Activated naive CD8-positive, alpha-beta T cell treated with anti-CD3 and anti-CD28 coated beads, Interleukin-2, amount 10 ng/mL, durations not matched to agents 7 days and 5 days (primary cell): Measurements from ENCODE around the gene CD81. TPM values are rescaled to one million over a fixed set of nuclear protein-coding genes. Genes with fewer than 3 reads are reported as not detected.
"Not testable (repeated sequence)": the region's sequence is repeated elsewhere in the genome, so short reads cannot be mapped to it uniquely, and the experiment has no call there.

ENCODE experiments used
- ATAC-seq: fragments of 150-1000 bp; cut with Tn5 transposase; one replicate; pipeline ENCODE4 v1.10.0; 2021; ENCODE audit warnings: low read depth, moderate library complexity
- POLR2A ChIA-PET: fragments of 350-600 bp; sonication (Branson Sonifier 250); formaldehyde crosslinking; loops from one replicate; lab custom pipeline; 2021; ENCODE audit warnings: antibody characterized with exemption; lab: Charles Lee
- DNase-seq: peaks from one replicate; pipeline ENCODE4 v3.0.0; 2021
- H3K27ac Mint-ChIP-seq: one replicate; pipeline ENCODE4 v1.8.0; 2022; ENCODE audit warnings: mild to moderate bottlenecking, mixed read lengths
- H3K27me3 Mint-ChIP-seq: one replicate; pipeline ENCODE4 v1.8.0; 2022; ENCODE audit warnings: mild to moderate bottlenecking, moderate library complexity, mixed read lengths
- H3K36me3 Mint-ChIP-seq: one replicate; pipeline ENCODE4 v1.8.0; 2021; ENCODE audit warnings: mild to moderate bottlenecking, mixed read lengths
- H3K4me1 Mint-ChIP-seq: one replicate; pipeline ENCODE4 v1.8.0; 2021; ENCODE audit warnings: mixed read lengths
- H3K4me3 Mint-ChIP-seq: one replicate; pipeline ENCODE4 v1.8.0; 2022; ENCODE audit warnings: mild to moderate bottlenecking, moderate library complexity, mixed read lengths
- H3K9me3 Mint-ChIP-seq: one replicate; pipeline ENCODE4 v1.8.0; 2021; ENCODE audit warnings: mixed read lengths
- total RNA-seq, 2 experiments: library from RNA; stranded (reverse); gene quantifications; one replicate each; pipeline ENCODE4 v1.2.3, GENCODE V29; 2021

CD81 gene, protein sequence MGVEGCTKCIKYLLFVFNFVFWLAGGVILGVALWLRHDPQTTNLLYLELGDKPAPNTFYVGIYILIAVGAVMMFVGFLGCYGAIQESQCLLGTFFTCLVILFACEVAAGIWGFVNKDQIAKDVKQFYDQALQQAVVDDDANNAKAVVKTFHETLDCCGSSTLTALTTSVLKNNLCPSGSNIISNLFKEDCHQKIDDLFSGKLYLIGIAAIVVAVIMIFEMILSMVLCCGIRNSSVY
- 100 to 1,000 TPM; 149 to 154 TPM for total RNA-seq

DNA sequence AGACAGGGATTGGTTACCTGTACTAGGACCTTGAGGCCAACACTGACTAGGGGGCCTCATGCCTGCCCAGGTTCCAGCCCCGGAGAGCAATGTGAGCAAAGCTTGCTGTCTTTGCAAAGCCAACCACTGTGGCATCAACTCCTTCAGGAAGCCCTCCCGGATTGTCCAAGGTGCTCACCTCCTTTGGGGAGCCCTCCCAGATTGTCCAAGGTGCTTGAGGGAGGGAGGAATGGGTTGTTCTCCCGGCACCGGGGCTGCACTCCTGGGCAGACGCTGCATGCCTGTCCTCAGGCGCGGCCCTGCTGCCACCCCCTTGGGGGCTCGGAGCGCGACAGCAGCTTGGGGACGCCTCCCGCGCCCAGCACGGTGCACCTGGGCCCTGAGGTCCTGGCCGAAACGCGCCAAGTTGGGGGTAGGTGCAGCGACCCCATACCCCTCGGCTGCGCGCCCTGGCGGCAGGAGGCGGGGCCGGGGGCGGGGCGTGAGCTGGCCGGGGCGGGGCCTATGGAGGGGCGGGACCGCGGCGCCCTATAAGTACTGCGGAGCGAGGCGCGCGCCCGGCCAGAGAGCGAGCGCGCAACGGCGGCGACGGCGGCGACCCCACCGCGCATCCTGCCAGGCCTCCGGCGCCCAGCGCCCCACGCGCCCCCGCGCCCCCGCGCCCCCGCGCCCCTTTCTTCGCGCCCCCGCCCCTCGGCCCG is at the start of gene CD81:
Gene CD81, plus strand, starts transcription at position 560 of the 701 bp plus-strand sequence. CDS start 240 bp downstream, outside the sequence.
- H3K27me3 Mint-ChIP-seq, result peaks cover 4% of the 10 kb centered on the region
- H3K9me3 Mint-ChIP-seq, result no peaks in the 10 kb centered on the region
- H3K36me3 Mint-ChIP-seq, result peaks cover 5% of the 10 kb centered on the region
- DNase-seq (peak; percentile 81), ATAC-seq (peak; percentile 72)
- H3K27ac Mint-ChIP-seq, result peak within 1 kb of the TSS; percentile 75
- H3K4me3 Mint-ChIP-seq, result peak within 1 kb of the TSS; percentile 84
- H3K4me1 Mint-ChIP-seq, result peaks cover 7% of the 10 kb centered on the region
- POLR2A ChIA-PET, result interaction anchor here (0.5 to 3.0 kb wide), 9 partner anchors 10 to 110 kb away, joined by 3 to 48 read pairs (median 4); partner anchors contain the start of genes C11orf21, TSPAN32 and TSSC4

DNA sequence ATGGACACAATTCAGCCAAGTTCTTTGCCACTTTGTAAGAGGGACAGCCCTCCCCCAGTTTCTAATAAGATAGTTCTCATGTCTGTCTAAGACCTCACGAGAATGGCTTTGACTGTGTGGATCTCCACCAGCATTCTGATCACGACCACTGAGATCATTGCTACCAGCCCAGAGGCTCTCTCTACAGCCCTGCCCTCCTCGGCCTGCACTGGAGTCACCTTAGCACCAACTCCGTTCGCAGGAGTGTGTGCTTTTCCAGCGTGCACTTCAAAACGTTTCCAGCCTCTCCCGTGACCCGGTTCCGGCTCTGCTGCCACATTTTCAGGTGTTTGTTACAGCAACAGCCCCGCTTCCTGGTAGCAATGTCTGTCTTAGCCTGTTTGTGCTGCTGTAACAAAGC is 49.1 kb upstream of the CD81 start:
- H3K4me1 Mint-ChIP-seq, result no peaks in the 10 kb centered on the region
- peaks cover 7% of the 10 kb centered on the region for H3K9me3 Mint-ChIP-seq
- peaks cover 13% of the 10 kb centered on the region for H3K27me3 Mint-ChIP-seq
- no peak for DNase-seq
- POLR2A ChIA-PET, result no interaction called here
- H3K27ac Mint-ChIP-seq, result no peak overlapping the region
- H3K4me3 Mint-ChIP-seq, result no peak overlapping the region
- ATAC-seq, result no peak
- H3K36me3 Mint-ChIP-seq, result peaks cover 6% of the 10 kb centered on the region

GRCh38 chr11:2328656-2329354 is 48.3 kb upstream of the CD81 start:
- ATAC-seq (no peak), DNase-seq (no peak)
- Mint-ChIP-seq H3K9me3 (peaks cover 7% of the 10 kb centered on the region), H3K36me3 (peaks cover 6% of the 10 kb centered on the region), H3K4me1 (no peaks in the 10 kb centered on the region), H3K4me3 (no peak overlapping the region), H3K27me3 (peaks cover 13% of the 10 kb centered on the region), H3K27ac (no peak overlapping the region)
- POLR2A ChIA-PET, result no interaction called here

DNA sequence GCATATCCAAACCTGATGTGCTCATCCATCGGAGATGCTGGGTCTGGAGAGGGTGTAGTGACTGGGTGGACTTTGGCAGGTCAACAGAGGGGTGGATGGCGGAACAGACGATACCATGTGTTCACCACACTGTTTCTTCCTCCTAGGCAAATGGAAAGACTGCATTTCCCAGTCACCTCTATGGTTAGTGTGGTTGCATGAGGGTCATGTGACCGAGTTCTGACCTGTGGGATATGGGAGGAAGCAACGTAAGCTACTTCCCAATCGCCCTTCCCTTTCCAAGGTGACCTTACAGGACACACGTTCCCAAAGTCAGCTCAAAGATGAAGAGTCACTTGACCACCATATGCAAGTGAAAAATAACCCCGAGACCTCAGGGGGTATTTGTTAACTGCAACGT is 47.6 kb upstream of the CD81 start:
- no peak overlapping the region for H3K4me3 Mint-ChIP-seq
- peaks cover 7% of the 10 kb centered on the region for H3K9me3 Mint-ChIP-seq
- DNase-seq (no peak), ATAC-seq (no peak)
- peaks cover 6% of the 10 kb centered on the region for H3K36me3 Mint-ChIP-seq
- H3K27me3 Mint-ChIP-seq, result peaks cover 13% of the 10 kb centered on the region
- H3K4me1 Mint-ChIP-seq, result no peaks in the 10 kb centered on the region
- POLR2A ChIA-PET, result no interaction called here
- H3K27ac Mint-ChIP-seq, result no peak overlapping the region

GRCh38 chr11:2330696-2331095 is 46.4 kb upstream of the CD81 start:
- DNase-seq, result no peak
- Mint-ChIP-seq H3K9me3 (peaks cover 7% of the 10 kb centered on the region), H3K4me3 (no peak overlapping the region), H3K36me3 (peaks cover 6% of the 10 kb centered on the region), H3K27ac (no peak overlapping the region), H3K27me3 (peaks cover 13% of the 10 kb centered on the region), H3K4me1 (no peaks in the 10 kb centered on the region)
- no peak for ATAC-seq
- POLR2A ChIA-PET, result no interaction called here

- peaks cover 6% of the 10 kb centered on the region for H3K36me3 Mint-ChIP-seq
- DNase-seq (no peak), ATAC-seq (no peak)
- peaks cover 7% of the 10 kb centered on the region for H3K9me3 Mint-ChIP-seq
- POLR2A ChIA-PET, result no interaction called here
- H3K4me3 Mint-ChIP-seq, result no peak overlapping the region
- no peaks in the 10 kb centered on the region for H3K4me1 Mint-ChIP-seq
- no peak overlapping the region for H3K27ac Mint-ChIP-seq
- H3K27me3 Mint-ChIP-seq, result peaks cover 17% of the 10 kb centered on the region
Observed at GRCh38 chr11:2331404-2331803, 45.7 kb upstream of the CD81 start.

DNA sequence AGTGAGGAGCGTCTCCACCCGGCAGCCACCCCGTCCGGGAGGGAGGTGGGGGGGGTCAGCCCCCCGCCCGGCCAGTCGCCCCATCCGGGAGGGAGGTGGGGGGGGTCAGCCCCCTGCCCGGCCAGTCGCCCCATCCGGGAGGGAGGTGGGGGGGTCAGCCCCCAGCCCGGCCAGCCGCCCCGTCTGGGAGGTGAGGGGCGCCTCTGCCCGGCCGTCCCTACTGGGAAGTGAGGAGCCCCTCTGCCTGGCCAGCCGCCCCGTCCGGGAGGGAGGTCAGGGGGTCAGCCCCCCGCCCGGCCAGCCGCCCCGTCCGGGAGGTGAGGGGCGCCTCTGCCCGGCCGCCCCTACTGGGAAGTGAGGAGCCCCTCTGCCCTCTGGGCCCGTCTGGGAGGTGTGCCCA is 44.5 kb upstream of the CD81 start:
- ATAC-seq, POLR2A ChIA-PET, H3K9me3 Mint-ChIP-seq, H3K36me3 Mint-ChIP-seq, H3K27ac Mint-ChIP-seq, H3K4me3 Mint-ChIP-seq, H3K4me1 Mint-ChIP-seq, DNase-seq: not testable (repeated sequence)
- peaks cover 23% of the 10 kb centered on the region for H3K27me3 Mint-ChIP-seq

DNA sequence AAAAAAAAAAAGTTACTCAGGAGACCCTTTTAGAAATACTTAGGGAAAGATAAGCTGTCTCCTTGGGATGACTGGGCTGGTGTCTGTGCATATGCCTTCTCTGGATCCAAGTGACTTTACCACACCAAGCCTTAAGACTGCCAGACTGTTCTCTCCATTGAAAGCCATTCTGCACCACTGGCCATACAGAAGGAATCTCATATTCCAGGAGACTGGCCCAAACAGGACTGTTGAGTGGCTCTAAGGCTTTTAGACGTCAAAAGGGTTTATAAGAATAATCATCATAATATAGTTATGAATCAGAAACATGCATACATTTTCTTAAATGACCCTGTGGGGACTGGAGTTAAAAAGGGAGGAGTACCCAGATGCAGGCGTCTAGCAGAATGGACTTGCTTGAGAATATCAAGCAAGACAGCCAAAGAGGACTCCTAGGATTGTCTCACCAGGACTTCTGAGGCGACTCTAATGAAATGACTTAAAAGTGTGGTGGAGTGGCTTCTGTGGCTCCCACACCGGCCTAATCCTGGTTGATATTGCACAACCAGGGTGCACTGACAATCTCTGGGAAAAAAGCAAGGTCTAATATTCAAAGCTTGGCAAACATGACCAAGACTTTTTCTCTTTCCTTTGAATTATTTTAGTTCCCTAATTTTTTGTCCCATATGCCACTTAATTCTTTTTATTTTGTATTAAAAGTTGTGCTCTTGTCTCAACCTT is 43.5 kb upstream of the CD81 start:
- H3K4me3 Mint-ChIP-seq, H3K4me1 Mint-ChIP-seq, H3K36me3 Mint-ChIP-seq, POLR2A ChIA-PET, H3K9me3 Mint-ChIP-seq, DNase-seq, H3K27ac Mint-ChIP-seq, ATAC-seq: not testable (repeated sequence)
- H3K27me3 Mint-ChIP-seq, result peaks cover 23% of the 10 kb centered on the region

DNA sequence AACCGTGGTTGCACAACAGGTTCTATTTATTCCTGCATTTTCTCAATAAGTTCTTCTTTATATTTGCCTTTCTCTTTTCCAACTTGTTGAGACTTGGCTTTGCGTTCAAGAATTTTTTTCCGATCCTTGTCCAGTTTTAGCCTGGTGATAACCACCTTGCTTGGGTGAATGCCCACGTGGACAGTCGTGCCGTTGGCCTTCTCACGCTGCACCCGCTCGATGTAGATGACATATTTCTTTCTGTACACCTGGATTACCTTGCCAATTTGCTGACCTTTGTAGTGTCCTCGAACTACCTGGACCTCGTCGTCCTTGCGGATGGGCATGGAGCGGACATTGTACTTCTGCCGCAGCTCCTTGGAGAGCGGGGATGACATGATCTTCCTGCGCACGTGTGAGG is 41.8 kb upstream of the CD81 start:
- H3K27ac Mint-ChIP-seq, H3K9me3 Mint-ChIP-seq, DNase-seq, H3K4me1 Mint-ChIP-seq, H3K36me3 Mint-ChIP-seq, POLR2A ChIA-PET, ATAC-seq, H3K4me3 Mint-ChIP-seq: not testable (repeated sequence)
- peaks cover 25% of the 10 kb centered on the region for H3K27me3 Mint-ChIP-seq

DNA sequence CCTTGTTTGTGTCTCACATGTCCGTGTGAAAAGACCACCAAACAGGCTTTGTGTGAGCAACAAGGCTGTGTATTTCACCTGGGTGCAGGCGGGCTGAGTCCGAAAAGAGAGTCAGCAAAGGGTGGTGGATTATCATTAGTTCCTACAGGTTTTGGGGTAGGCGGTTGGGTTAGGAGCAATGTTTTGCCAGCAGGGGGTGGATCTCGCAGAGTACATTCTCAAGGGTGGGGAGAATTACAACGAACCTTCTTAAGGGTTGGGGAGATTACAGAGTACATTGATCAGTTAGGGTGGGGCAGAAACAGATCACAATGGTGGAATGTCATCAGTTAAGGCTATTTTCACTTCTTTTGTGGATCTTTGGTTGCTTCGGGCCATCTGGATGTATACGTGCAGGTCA is 38.4 kb upstream of the CD81 start:
- POLR2A ChIA-PET, H3K9me3 Mint-ChIP-seq, DNase-seq, ATAC-seq, H3K27ac Mint-ChIP-seq, H3K36me3 Mint-ChIP-seq, H3K4me3 Mint-ChIP-seq, H3K4me1 Mint-ChIP-seq: not testable (repeated sequence)
- H3K27me3 Mint-ChIP-seq, result peaks cover 22% of the 10 kb centered on the region

DNA sequence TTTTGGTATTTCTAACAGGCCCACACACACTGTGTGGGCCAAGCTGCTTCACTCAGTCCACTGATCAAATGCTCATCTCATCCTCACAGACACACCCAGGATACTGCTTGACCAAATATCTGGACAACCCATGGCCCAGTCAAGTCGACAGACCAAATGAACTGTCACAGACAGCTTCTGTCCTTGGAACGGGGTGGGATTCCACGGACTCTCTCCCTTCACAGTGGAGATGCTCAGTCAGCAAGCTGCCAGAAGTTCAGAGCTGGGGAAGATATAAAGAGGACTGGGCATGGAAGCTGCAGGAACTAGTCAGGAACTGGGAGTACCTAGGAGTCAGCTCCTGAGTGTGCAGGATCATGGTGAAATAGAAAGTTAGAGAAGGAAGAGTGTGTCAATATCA is 34.6 kb upstream of the CD81 start:
- no peaks in the 10 kb centered on the region for H3K4me1 Mint-ChIP-seq
- peaks cover 8% of the 10 kb centered on the region for H3K9me3 Mint-ChIP-seq
- DNase-seq, result no peak
- peaks cover 10% of the 10 kb centered on the region for H3K27me3 Mint-ChIP-seq
- POLR2A ChIA-PET, result no interaction called here
- H3K36me3 Mint-ChIP-seq, result no peaks in the 10 kb centered on the region
- H3K4me3 Mint-ChIP-seq, result no peak overlapping the region
- H3K27ac Mint-ChIP-seq, result no peak overlapping the region
- no peak for ATAC-seq

GRCh38 chr11:2342981-2343380 is 34.1 kb upstream of the CD81 start:
- Mint-ChIP-seq H3K27ac (no peak overlapping the region), H3K36me3 (no peaks in the 10 kb centered on the region), H3K4me1 (no peaks in the 10 kb centered on the region), H3K4me3 (no peak overlapping the region), H3K27me3 (peaks cover 8% of the 10 kb centered on the region), H3K9me3 (peaks cover 9% of the 10 kb centered on the region)
- DNase-seq (no peak), ATAC-seq (no peak)
- POLR2A ChIA-PET, result no interaction called here

GRCh38 chr11:2343502-2343901 is 33.6 kb upstream of the CD81 start:
- no peak for DNase-seq
- no peak for ATAC-seq
- Mint-ChIP-seq H3K9me3 (peaks cover 12% of the 10 kb centered on the region), H3K4me1 (no peaks in the 10 kb centered on the region), H3K36me3 (no peaks in the 10 kb centered on the region), H3K27me3 (peaks cover 6% of the 10 kb centered on the region), H3K27ac (no peak overlapping the region), H3K4me3 (no peak overlapping the region)
- POLR2A ChIA-PET, result no interaction called here
